GM21381 (cell line): ENCODE measurements around the gene BBS12.
"Not testable (repeated sequence)": the region's sequence is repeated elsewhere in the genome, so short reads cannot be mapped to it uniquely, and the experiment has no call there.

ENCODE experiments used
- ATAC-seq: cut with Tn5 transposase; IDR thresholded peaks from one replicate; pipeline ENCODE4 v1.9.1; 2021; ENCODE audit warnings: mild to moderate bottlenecking, moderate library complexity; ENCODE audit not compliant: unreplicated experiment

Gene BBS12

DNA sequence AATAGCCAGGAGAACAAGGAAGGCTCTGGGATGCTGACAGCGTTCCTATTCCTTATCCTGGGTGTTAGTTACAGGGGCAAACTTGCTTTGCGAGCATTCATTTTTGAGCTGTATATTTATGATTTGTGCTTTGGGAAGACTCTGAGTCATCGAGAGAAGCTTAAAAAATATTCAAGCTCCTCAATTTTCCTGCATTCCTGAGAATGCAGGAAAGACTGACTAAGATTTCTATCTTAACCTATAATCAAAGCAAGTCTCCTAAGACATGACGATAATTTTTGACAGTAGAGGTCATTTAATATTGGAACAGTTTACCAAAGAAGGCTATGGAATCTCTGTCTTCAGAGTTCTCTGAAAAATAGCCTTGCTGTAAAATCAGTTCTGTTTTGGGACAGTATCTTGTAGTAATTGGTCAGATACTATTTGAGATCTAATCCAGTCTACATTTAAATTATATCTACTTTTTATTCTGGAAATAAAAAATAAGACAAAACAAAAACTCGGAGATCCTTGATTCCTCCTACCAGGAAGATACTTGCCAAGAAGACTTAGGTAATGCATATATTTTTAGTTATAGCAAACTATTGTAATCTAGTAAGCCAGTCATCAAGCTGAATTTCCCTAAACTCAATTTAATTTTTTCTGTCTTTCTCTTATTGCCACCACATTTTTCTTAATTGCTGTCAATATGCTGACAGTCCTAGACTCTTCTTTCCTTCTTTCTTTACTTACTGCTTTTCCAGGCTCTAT is 31.7 kb downstream of the BBS12 start:
- ATAC-seq: no peak

- ATAC-seq: peak; percentile 89
Measured at GRCh38 chr4:122764821-122765215, 32.3 kb downstream of the BBS12 start.

DNA sequence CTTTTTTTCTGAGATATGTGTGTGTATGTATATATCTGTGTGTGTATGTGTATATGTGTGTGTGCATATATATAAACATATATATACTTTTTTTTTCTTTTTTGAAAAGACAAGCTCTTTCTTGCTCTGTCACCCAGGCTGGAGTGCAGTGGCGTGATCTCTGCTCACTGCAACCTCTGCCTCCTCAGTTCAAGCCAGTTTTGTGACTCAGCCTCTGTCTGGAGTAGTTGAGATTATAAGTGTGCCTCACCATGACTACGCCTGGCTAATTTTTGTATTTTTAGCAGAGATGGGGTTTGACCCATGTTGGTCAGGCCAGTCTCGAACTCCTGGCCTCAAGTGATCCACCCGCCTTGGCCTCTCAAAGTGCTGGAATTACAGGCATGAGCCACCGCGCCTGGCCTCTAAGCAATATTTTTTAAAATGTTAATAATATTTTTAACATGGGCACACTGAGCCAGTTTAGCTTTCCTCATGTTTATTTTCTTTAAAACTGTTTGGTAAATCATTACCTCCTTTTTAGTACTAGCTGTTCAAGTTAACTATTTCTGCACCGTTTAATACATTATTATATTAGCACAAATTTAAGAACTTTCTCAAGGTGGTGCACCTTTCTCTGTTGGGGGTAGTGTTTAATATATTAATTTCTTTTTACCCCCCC is 33.3 kb downstream of the BBS12 start:
- ATAC-seq: no peak

DNA sequence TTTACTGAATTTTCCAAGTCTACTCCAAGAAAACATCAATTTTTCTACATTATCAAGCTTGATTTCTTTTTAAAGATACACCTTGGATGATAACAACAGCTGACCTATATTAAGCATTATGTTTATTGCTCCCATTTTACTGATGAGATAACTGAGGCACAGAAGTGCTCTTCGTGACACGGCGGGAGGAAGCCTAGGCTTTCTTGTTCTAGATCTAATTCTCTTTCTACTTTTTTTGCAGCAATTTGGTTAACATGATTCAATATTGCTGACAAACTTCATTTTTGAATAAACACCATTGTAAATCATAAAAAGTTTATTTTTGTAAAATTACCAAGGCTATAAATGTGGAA is 33.8 kb downstream of the BBS12 start:
- ATAC-seq: no peak

DNA sequence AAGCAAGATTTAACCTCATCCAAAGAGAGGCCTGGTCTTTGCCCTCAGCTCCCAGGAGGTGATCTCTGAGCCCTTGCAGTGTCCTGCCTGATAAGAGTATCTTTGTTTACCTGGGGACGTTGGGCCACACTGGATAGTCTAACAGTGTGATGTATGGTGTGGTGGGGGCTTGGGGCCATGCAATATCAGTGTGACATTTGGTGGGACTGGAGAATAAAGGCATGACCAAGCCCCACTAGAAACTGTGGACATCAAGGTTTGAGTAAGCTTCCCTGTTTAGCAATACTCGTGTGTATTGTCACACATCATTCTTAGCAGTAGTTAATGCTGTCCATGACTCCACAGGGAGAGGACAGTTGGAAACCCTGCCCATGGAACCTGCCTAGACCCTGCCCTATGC is 34.4 kb downstream of the BBS12 start:
- ATAC-seq: no peak

DNA sequence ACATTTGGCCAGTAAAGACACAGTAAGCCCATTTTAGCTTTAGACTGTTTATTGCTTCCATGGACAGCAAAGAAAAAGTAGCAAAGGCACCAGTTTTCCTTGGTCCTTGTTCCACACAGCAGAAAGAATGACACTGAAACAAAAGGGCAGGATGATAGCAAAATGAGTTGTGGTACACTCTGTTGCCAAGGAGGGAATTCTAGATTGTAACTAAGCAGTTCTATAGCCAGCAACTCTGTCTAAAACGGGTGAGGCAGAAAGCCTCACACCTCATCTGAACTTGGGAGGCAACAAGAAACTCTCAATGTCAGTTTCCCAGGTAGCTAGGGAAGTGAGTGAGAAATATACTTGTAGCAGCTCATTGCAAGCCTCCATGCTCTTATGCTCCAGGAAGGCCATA is 39.2 kb downstream of the BBS12 start:
- no peak for ATAC-seq

- no peak for ATAC-seq
Measured at GRCh38 chr4:122772311-122772710, 39.8 kb downstream of the BBS12 start.

GRCh38 chr4:122772986-122773385 is 40.5 kb downstream of the BBS12 start:
- ATAC-seq: no peak

GRCh38 chr4:122775039-122775438 is 42.5 kb downstream of the BBS12 start:
- no peak for ATAC-seq

GRCh38 chr4:122775987-122776836 is 43.7 kb downstream of the BBS12 start:
- ATAC-seq: no peak

DNA sequence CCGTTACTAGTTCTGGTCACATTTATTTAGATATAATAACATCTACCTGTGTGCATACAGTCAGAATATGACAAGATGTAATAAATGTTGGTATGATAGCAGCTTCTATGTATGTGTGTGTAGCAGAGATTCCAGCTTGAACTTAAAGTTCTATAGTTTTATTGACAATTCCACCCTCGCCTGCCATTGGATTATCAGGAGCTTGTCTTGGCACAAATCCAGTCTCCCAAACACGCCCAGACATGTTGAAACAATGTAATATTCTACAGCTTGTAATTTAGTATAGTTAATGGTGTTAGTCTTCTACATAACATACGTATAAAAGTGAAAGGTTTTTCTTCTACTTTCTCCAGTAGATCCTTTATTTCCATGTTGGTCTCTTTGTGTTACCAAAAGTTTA is 44.4 kb downstream of the BBS12 start:
- ATAC-seq: no peak

- ATAC-seq: no peak
Measured at GRCh38 chr4:122777846-122778673, 45.6 kb downstream of the BBS12 start.

DNA sequence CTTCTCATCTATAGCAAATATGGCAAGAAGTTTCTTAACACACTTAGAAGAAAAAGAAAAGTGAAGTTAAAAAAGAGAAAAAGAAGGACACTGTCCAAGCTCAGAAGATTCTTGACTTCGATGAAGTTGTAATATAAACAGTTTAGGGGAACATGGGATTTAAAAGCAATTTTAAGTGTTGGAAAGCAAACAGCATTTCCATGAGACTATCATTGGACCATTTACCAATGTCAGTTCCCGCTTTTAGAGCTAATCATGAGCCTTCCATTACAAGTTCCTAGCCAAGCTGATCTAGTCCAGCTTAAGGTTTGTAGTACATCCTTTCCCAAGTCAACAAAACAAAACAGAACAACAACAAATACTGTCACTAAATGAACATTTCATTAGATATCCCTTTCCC is 49.0 kb downstream of the BBS12 start:
- ATAC-seq: no peak

GRCh38 chr4:122783301-122784215 is 51.1 kb downstream of the BBS12 start:
- ATAC-seq: no peak

DNA sequence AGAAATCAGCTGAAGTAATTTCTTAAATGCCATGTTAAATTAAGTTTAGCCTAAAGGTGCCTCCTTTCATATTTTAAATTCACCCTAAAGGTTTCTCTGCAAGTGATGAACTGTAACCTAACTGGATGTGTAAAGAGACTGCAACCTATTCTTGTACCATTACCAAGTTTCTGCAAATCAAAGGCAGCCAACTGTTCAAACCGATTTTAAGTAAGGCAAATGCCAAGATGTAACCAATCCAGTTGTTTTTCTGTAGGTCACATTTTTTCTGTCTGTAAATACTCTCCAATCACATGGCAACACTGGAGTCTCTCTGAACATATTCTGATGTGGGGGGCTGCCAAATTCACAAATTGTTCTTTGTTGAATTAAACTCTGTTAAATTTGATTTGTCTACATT is 51.8 kb downstream of the BBS12 start:
- no peak for ATAC-seq

DNA sequence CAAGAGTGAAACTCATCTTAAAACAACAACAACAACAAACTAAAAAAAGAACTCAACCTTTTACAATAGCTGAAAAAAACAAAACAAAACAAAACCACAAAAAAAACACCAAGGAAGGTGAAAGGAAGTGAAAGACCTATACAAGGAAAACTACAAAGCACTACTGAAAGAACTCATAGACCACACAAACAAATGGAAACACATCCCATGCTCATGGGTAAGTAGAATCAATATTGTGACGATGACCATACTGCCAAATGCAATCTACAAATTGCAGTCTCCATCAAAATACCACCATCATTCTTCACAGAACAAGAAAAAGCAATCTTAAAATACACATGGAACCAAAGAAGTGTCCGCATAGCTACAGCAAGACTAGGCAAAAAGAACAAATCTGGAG is 52.6 kb downstream of the BBS12 start:
- ATAC-seq: no peak

DNA sequence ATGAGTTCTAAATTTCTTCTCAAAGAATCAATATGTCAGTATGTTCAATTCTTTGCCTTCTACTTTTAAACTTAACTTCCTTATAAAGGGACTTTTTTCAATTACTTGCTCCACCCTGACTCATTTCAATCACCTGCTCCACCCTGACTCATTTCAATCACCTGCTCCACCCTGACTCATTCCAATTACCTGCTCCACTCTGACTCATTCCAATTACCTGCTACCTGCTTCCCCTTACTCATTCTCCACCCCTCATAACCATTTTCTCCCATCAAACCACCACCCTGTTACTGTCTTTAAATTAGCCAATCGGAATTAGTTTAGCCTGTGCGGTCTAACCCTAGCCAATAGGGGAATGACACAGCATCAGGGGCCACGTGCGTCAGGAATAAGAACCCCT is 53.8 kb downstream of the BBS12 start:
- ATAC-seq: not testable (repeated sequence)

DNA sequence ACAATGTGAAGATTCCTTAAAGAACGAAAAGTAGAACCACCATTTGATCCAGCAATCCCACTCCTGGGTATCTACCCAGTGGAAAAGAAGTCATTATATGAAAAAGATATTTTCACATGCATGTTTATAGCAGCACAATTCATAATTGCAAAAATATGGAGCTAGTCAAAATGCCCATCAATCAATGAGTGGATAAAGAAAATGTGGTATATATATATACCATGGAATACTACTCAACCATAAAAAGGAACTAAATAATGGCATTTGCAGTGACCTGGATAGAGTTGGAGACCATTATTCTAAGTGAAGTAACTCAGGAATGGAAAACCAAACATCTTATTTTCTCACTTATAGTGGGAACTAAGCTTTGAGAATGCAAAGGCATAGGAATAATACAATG is 54.4 kb downstream of the BBS12 start:
- ATAC-seq: not testable (repeated sequence)

GRCh38 chr4:122787940-122788339 is 55.4 kb downstream of the BBS12 start:
- ATAC-seq: no peak

DNA sequence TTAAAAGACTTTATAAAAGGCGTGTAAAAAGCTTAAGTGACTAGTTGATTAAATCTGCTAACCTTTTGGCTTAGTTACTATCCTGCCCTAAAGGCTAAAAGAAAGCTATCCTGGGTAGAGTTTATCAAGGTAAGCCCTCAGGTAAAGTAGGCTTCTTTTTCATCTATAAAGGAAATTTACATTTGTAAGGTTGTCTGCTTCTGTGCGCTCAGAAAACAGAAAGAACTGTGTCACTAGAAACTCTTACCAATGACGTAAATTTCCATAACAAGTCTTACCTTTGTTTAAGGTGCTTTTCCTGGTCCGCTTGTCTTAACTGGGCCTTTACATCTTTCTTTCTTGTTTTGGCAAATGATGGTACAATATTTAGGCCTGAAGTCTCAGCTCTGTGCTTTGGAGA is 56.4 kb downstream of the BBS12 start:
- no peak for ATAC-seq
